GM12878 (cell line): Measurements from ENCODE around the gene CTSA. TPM values are rescaled to one million over a fixed set of nuclear protein-coding genes. Genes with fewer than 3 reads are reported as not detected.

ENCODE experiments used
- BACH1 ChIP-seq: fragments of 450-650 bp; IDR thresholded peaks from 2 replicates; pipeline ENCODE4 v1.6.1; 2017; ENCODE audit warnings: mild to moderate bottlenecking, borderline replicate concordance
- DPF2 ChIP-seq: fragments of 450-650 bp; IDR thresholded peaks from 2 replicates; pipeline ENCODE4 v1.6.1; 2017; ENCODE audit warnings: mild to moderate bottlenecking
- E2F4 ChIP-seq: IDR thresholded peaks from 2 replicates; pipeline ENCODE4 v1.6.1; 2012; ENCODE audit warnings: low read depth, low read length, improper control_type of control experiment
- EGR1 ChIP-seq, 2 experiments: IDR thresholded peaks; 1 replicate in 1 of 2; 2 replicates in 1 of 2; pipeline ENCODE4 v1.6.1; 2011 to 2012; ENCODE audit warnings: low read depth in 2 of 2, low read length in 2 of 2, borderline replicate concordance in 1 of 2, mild to moderate bottlenecking in 1 of 2, moderate library complexity in 1 of 2
- ESRRA ChIP-seq: IDR thresholded peaks from 2 replicates; pipeline ENCODE4 v1.6.1; 2012; ENCODE audit warnings: mild to moderate bottlenecking, low read length, improper control_type of control experiment
- MLLT1 ChIP-seq: fragments of 450-650 bp; IDR thresholded peaks from 2 replicates; pipeline ENCODE4 v1.6.1; 2016; ENCODE audit warnings: mild to moderate bottlenecking
- NFYB ChIP-seq: IDR thresholded peaks from 2 replicates; pipeline ENCODE4 v1.6.1; 2011; ENCODE audit warnings: low read depth, mild to moderate bottlenecking, low read length, improper control_type of control experiment, moderate library complexity; ENCODE audit not compliant: insufficient read depth
- PML ChIP-seq: IDR thresholded peaks from 2 replicates; pipeline ENCODE4 v1.6.1; 2012; ENCODE audit warnings: low read length, inconsistent platforms
- PRDM15 ChIP-seq: fragments of 450-650 bp; formaldehyde crosslinking; IDR thresholded peaks from 2 replicates; pipeline ENCODE4 v1.4.0; 2020; ENCODE audit warnings: mild to moderate bottlenecking, moderate library complexity
- RAD51 ChIP-seq: fragments of 450-650 bp; IDR thresholded peaks from 2 replicates; pipeline ENCODE4 v1.6.1; 2016; ENCODE audit warnings: moderate library complexity, mild to moderate bottlenecking, inconsistent platforms
- RBBP5 ChIP-seq: fragments of 200-600 bp; sonication (generic); conservative IDR thresholded peaks from 2 replicates; pipeline ENCODE4 v1.6.1; 2016
- RUNX3 ChIP-seq: IDR thresholded peaks from 2 replicates; pipeline ENCODE4 v1.6.1; 2012; ENCODE audit warnings: low read length, inconsistent platforms
- SKIL ChIP-seq: fragments of 450-650 bp; IDR thresholded peaks from 2 replicates; pipeline ENCODE4 v1.6.1; 2017; ENCODE audit warnings: mild to moderate bottlenecking, low read depth, inconsistent platforms; ENCODE audit not compliant: poor library complexity, severe bottlenecking
- TCF7 ChIP-seq: IDR thresholded peaks from 2 replicates; pipeline ENCODE4 v1.6.1; 2014; ENCODE audit warnings: antibody characterized with exemption, borderline replicate concordance
- ZNF384 ChIP-seq: IDR thresholded peaks from 2 replicates; pipeline ENCODE4 v1.6.1; 2012; ENCODE audit warnings: low read depth, mild to moderate bottlenecking, low read length, improper control_type of control experiment, borderline replicate concordance
- ZNF592 ChIP-seq: fragments of 450-650 bp; IDR thresholded peaks from 2 replicates; pipeline ENCODE4 v1.6.1; 2017; ENCODE audit warnings: mild to moderate bottlenecking, moderate library complexity
- ZSCAN29 ChIP-seq: fragments of 450-650 bp; IDR thresholded peaks from 2 replicates; pipeline ENCODE4 v1.6.1; 2017; ENCODE audit warnings: mild to moderate bottlenecking, moderate library complexity
- polyA plus RNA-seq, 11 experiments: library from polyadenylated mRNA; depleted of rRNA in 4 of 11; unstranded in 6 of 11; stranded (reverse) in 5 of 11; fragments of >200 nt; fragmentation: Nextera tagmentation in 4 of 11; fragmentation: Illumina TruSeq in 1 of 11; extraction: Ambion mirVana in 4 of 11; extraction: Trizol in 1 of 11; gene quantifications; 1 replicate in 1 of 11; 2 replicates in 10 of 11; pipeline versions ENCODE4 v1.2.1 to v1.2.3, GENCODE V29; 2011 to 2016; ENCODE audit warnings: inconsistent platforms in 2 of 11, missing spikeins in 2 of 11, low read depth in 1 of 11
- total RNA-seq, 4 experiments: library from RNA; depleted of rRNA in 3 of 4; stranded (reverse); fragments of >200 nt in 3 of 4; fragmentation: Illumina TruSeq in 1 of 4; extraction: Trizol in 1 of 4; gene quantifications; 2 replicates each; pipeline versions ENCODE4 v1.2.1 to v1.2.3, GENCODE V29; 2013 to 2021

CTSA gene
- total and polyA plus RNA-seq, 10 of the 15 experiments (the other 5 are each of a cell fraction or from before 2014, with no cell fraction given) = 7.1 to 67.0 (median 36.2) TPM

GRCh38 chr20:45910670-45911485 is 19.7 kb downstream of the CTSA start (continued):
- TF ChIP-seq PRDM15 (CRISPR knock-in tag) = no peak
- TF ChIP-seq ZSCAN29 = no peak
- TF ChIP-seq DPF2 = no peak
- TF ChIP-seq PML = no peak
- TF ChIP-seq MLLT1 = no peak; the same call in none of the 2 replicates
- no peak for TF ChIP-seq TCF7
- TF ChIP-seq EGR1 (IDR thresholded peaks at IDR 0.05; ENCODE audit: borderline replicate concordance in 1 of 2, low read depth in 2 of 2, low read length in 2 of 2) = no peak
- TF ChIP-seq E2F4 = no peak
- no peak for TF ChIP-seq RBBP5
- TF ChIP-seq ESRRA = no peak
- no peak for TF ChIP-seq RAD51
- no peak for TF ChIP-seq RUNX3
- TF ChIP-seq ZNF384 = 0 out of 2 replicates have a peak, but pooled peaks have one; percentile 29
- TF ChIP-seq ZNF592 = no peak
- no peak for TF ChIP-seq NFYB
- no peak for TF ChIP-seq SKIL
- TF ChIP-seq BACH1 = no peak
